ENCODE results near the gene IGFBP6. TPM values are rescaled to one million over a fixed set of nuclear protein-coding genes. Genes with fewer than 3 reads are reported as not detected.

The IGFBP6 gene
- total RNA-seq, 1 experiment from 2014 or later = 6.4 TPM

GRCh38 chr12:53124352-53124723, 26.9 kb downstream of the IGFBP6 start:
- ATAC-seq = no peak
- no peak for TF ChIP-seq JAZF1 (CRISPR knock-in tag; IDR thresholded peaks at IDR 0.05)
- TF ChIP-seq ZNF219 (CRISPR knock-in tag; IDR thresholded peaks at IDR 0.05; ENCODE audit: borderline replicate concordance) = no peak
- TF ChIP-seq HMGA2 (CRISPR knock-in tag; IDR thresholded peaks at IDR 0.05) = no peak
- TF ChIP-seq RELA (CRISPR knock-in tag; IDR thresholded peaks at IDR 0.05; ENCODE audit: borderline replicate concordance) = no peak
- TF ChIP-seq USF1 (CRISPR knock-in tag; IDR thresholded peaks at IDR 0.05) = no peak
- no peak for TF ChIP-seq ZNF138 (CRISPR knock-in tag; conservative IDR thresholded peaks at IDR 0.05)
- TF ChIP-seq NR1H2 (CRISPR knock-in tag; IDR thresholded peaks at IDR 0.05) = no peak
- TF ChIP-seq FOXJ3 (CRISPR knock-in tag; IDR thresholded peaks at IDR 0.05; ENCODE audit: borderline replicate concordance) = no peak
- no peak for TF ChIP-seq ESRRA (CRISPR knock-in tag; IDR thresholded peaks at IDR 0.05; ENCODE audit: borderline replicate concordance)
- no peak for TF ChIP-seq SMAD3 (CRISPR knock-in tag; IDR thresholded peaks at IDR 0.05; ENCODE audit: borderline replicate concordance)
- no peak for DNase-seq (ENCODE audit: low spot score)
- Mint-ChIP-seq H3K27me3 (ENCODE audit: low read depth) (peaks cover 60% of the 10 kb centered on the region), H3K4me1 (no peaks in the 10 kb centered on the region), H3K27ac (no peak overlapping the region), H3K4me3 (no peak overlapping the region), H3K36me3 (0 out of 2 replicates have a peak, but pooled peaks cover 2% of the 10 kb centered on the region), H3K9me3 (peaks cover 4% of the 10 kb centered on the region)
- ChIA-PET CTCF (interaction anchor here (1.9 kb wide), 1 partner anchor 58 kb away, joined by 6 read pairs; no protein-coding TSS in a partner anchor), POLR2A (interaction anchor here (0.6 kb wide), 1 partner anchor 60 kb away, joined by 3 read pairs; no protein-coding TSS in a partner anchor)

GRCh38 chr12:53127169-53127568, 29.7 kb downstream of the IGFBP6 start:
- H3K4me1 Mint-ChIP-seq = no peaks in the 10 kb centered on the region

More at GRCh38 chr12:53127169-53127568, 29.7 kb downstream of the IGFBP6 start:
- ATAC-seq (no peak), DNase-seq (ENCODE audit: low spot score) (no peak)
- CTCF ChIA-PET = interaction anchor here (1.1 kb wide), 2 partner anchors 61 to 86 kb away, joined by 3 to 4 read pairs; no protein-coding TSS in a partner anchor
- POLR2A ChIA-PET = no interaction called here
- Mint-ChIP-seq H3K36me3 (0 out of 2 replicates have a peak, but pooled peaks cover 2% of the 10 kb centered on the region), H3K9me3 (peaks cover 4% of the 10 kb centered on the region), H3K4me3 (no peak overlapping the region), H3K27ac (no peak overlapping the region), H3K27me3 (ENCODE audit: low read depth) (peaks cover 70% of the 10 kb centered on the region)
- no peak for TF ChIP-seq SP1 (CRISPR knock-in tag; conservative IDR thresholded peaks at IDR 0.05)
- TF ChIP-seq MAX (CRISPR knock-in tag; IDR thresholded peaks at IDR 0.05) = no peak
- no peak for TF ChIP-seq STAT6 (CRISPR knock-in tag; conservative IDR thresholded peaks at IDR 0.05; ENCODE audit: low read depth)
- no peak for TF ChIP-seq ZNF512 (CRISPR knock-in tag; IDR thresholded peaks at IDR 0.05; ENCODE audit: borderline replicate concordance)
- TF ChIP-seq USF2 (CRISPR knock-in tag; IDR thresholded peaks at IDR 0.05) = no peak
- no peak for TF ChIP-seq PRDM15 (CRISPR knock-in tag; IDR thresholded peaks at IDR 0.05)
- no peak for TF ChIP-seq ATF1 (CRISPR knock-in tag; IDR thresholded peaks at IDR 0.05)
- no peak for TF ChIP-seq ZNF138 (CRISPR knock-in tag; conservative IDR thresholded peaks at IDR 0.05)
- no peak for TF ChIP-seq RELA (CRISPR knock-in tag; IDR thresholded peaks at IDR 0.05; ENCODE audit: borderline replicate concordance)
- TF ChIP-seq ZNF671 (CRISPR knock-in tag; IDR thresholded peaks at IDR 0.05) = no peak
- TF ChIP-seq GABPB1 (CRISPR knock-in tag; IDR thresholded peaks at IDR 0.05) = no peak
- TF ChIP-seq NFATC4 (CRISPR knock-in tag; IDR thresholded peaks at IDR 0.05) = no peak
- TF ChIP-seq GRHL2 (CRISPR knock-in tag; IDR thresholded peaks at IDR 0.05; ENCODE audit: insufficient replicate concordance, severe bottlenecking) = no peak
- no peak for TF ChIP-seq NFE2L1 (CRISPR knock-in tag; IDR thresholded peaks at IDR 0.05)

All from WTC11 (cell line).